ENCODE measurements around the gene ARAP1.

ARAP1 gene

DNA sequence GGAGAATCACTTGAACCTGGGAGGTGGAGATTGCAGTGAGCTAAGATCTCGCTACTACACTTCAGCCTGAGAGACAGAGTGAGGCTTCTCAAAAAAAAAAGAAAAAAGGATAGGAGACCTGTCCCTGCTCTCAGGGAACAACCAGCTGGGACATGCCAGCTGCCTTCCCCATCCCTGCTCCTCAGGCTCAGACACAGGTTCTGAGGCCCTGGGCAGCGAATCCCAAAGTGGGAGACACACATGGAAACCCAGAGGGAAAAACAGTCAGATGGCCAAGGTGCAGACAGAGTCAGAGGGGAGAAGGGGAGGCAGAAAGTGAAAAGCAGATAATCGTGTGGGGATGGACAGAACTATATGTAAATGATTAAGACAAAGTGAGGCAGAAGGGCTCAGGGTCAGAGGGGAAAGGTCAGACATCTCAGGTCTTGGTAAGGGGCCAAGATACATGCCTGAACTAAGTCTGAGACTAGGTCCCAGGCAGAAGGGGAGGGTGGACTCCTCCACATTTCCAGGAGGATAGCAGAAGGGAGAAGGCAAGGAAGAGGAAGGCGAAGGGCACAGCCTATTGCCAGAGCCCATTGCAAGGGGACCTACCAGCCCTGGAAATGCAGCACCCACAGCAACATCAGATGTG lies 27.4 kb upstream of the ARAP1 start:
- no peak for DNase-seq (ENCODE audit: low read depth in 2 of 2)

DNA sequence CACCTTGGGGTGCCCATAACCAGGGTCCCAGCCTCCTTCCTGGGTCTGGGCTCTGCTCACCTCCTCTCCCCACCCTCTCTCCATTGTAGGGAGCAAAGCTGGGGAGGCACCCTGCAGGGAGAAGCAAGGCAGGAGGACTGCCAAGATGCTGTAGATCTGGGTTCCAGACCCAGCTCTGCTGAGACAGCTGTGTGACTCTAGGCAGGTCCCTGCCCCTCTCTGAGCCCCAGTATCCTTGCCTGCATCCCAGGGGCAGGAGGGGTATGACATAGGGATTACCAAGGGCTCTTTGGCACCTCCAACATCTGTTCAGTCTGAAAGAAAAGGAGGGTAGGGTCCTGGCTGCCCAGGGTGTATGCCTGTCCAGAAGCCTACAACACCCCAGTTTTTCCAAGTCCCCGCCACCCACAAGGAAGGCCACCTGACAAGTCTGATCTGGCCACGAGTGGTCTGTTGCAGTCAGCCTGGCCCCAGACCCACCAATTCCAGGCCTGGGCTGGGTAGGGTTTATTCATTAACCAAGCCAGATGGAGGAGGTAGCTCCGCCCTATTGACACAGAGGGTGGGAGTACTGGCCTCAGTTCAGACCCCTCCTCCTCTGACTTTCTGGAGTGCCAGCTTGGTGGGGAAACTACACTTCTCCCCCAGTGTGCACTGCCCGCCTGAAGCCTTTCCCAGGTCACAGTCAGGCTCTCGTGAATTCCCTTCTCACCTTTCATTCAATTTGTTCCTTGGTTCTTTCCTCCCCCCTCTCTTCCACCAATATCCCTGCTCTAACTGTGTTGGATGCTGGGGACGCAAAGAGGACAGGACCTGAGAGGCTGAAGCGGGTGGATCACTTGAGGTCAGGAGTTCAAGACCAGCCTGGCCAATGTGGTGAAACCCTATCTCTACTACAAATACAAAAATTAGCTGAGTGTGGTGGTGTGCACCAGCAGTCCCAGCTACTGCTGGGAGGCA lies 26.6 kb upstream of the ARAP1 start:
- DNase-seq (ENCODE audit: low read depth in 2 of 2), result no peak

DNA sequence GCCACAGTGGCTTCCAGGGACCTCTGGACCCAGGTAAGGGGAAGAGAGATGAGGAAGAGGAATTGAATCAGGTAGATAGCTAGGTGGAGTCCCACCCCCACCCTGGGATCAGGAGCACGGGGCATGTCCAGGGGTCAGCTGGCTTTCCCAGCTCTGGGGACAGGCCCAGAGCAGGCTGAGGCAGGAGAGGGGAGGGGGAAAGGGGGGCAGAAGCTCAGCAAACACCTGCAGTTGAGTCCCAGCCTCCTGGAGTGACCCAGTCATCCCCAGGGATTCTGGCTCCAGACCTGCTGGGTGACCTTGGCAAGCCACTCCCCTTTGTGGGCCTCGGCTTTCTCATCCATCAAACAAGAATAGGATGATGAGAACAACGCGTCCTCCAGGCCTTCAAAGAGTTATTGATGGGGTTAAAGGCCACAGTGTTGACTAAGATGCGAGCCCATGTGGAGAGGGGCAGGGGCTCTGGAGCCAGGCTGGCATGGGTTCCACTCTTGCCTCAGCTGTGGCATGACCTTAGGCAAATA lies 25.6 kb upstream of the ARAP1 start:
- DNase-seq (ENCODE audit: low read depth in 2 of 2), result no peak

DNA sequence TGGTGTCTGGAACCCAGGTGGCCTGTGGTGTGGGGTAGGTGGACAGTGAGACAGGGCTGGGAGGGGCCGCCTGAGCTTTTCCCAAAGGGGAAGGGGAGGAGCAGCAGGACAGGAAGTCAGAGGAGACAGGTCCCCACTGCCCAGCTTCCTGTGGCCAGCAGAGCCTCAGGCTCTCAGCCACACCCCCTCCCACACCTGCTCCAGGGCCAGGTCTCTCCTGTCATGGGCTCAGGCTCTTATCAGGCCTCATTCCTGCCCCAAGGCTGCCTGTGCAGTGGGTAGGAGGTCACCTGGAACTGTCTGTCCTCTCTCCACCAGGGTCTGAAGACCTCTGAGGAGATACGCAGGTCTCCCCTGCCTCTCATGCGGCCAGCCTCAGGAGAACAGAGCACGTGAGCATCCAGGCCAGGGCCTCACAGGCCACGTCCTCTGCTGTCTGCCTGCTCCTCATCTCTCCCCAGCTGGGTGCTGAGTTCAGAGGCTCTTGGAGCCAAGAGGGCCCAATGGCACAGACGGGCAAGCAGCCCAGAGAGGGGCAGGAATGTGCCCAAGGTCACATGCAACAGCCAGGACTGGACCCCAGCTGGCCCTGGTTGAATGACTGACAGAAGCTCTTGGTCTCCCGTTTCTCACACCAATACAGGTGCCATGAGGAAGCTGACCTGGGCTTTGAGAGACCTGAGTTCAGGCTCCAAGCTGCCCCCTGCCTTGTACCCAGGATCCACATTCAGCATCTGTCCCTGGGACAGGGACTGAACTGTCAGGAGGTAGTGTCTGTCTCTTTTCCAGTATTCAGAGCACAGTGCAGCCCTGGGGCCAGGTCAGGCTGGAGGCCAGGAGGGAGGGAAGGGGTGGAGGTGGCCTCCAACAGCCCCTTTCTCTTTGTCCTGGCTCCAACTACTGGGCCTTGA lies 24.9 kb upstream of the ARAP1 start:
- no peak for DNase-seq (ENCODE audit: low read depth in 2 of 2)

DNA sequence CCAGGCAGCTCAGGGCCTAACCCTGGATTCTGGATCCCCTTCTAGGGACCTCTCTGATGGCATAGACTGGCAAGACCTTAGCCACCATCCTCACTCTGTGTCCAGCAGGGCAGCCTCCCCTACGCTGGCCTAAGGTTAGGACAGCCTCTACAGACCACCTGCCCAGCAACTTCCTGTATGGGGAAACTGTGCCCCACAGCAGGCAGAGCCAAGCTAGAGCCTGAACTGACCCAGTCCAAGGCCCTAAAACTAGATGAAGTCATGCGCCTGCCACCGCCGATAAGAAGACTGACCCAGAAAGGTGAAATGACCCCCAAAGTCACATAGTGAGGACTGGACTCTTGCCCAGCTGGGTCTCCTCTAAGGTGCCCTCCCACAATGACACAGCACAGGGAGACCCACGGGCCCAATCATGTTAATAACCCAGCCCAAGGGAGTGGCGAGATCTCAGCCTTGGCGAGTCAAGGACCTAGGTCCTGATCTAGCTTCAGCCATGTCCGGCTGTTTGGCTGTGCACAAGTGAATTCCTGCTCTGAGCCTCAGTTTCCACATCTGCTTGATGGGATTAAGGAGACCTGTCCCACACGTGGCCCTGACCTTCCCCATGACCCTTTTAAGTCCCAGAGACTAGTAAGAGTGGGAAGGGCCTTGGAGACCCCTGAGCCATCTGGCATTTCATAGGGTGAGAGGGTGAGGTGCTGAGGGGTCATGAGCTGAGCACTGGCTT lies 24.1 kb upstream of the ARAP1 start:
- no peak for DNase-seq (ENCODE audit: low read depth in 2 of 2)

DNA sequence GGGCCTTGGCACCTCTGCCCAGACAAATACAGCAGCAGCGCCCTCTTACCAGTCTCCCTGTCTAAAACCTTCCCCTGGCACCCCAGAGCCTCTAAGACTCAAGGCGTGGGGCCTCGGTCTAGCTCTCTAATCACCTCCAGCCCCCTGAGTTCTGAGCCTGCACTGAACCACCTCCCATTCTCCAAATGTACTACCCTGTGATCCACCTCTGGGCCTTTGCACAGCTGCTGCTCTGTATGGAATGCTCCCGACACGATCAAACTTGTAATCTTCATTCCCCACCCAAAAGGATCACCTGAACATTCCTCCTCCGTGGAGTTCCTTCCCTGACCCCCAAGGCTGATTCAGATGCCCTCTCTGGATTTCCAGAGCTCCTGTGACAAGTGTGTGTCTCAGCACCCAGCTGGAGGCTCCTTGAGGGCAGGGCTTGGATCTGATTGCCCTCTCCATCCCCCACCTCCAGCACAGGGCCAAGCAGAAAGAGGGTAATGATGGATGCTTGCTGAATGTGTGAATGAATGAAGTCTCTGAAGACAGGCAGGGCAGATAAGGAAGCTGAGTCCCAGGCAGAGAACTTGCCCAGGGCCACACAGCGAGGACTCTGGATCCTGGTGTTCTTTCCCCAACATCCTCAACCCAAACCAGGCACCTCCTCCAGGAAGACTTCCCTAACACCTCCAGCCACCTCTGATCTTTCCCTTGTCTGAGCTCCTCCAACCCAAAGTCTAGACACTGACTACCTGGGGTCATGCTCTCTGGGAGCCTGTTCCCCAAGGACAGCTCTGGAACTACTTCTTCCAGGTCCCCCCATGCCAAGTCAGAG lies 23.3 kb upstream of the ARAP1 start:
- DNase-seq (ENCODE audit: low read depth in 2 of 2), result no peak

DNA sequence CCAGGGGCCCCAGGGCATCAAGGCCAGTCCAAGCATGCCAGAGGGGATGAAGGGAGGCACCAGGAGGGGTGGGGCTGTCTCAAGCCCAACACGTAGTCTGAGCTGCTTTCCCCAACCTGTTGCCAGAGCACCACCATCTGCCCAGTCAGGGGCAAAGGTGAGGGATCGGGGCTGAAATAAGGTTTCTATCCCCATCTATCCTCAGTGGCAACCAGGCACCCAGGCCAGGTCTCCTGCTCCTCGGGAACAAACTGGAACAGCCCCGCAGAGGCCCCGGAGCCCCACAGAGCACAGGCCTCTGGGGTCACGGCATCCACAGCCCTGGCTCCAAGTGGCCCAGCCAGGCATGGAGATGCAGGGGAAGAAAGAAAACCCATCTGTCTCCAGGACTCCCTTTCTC lies 22.3 kb upstream of the ARAP1 start:
- DNase-seq (ENCODE audit: low read depth in 2 of 2), result no peak

DNA sequence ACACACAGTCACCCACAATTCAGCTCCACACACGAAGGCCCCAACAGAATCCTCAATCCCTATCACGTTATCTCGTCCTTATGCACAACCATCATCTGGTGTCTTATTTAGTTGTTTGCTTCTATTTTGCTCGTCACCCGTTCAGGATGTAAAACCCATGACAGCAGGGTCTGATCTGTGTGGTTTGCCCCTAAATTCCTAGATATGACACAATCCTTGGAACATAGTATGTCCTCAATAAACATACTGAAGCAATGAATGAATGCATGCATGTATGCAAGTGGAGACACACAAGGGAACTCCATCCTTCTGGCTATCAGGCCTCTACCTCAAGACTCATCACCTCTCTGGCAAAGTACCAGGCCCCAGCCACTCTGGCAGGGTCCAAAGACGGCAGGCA lies 21.5 kb upstream of the ARAP1 start:
- DNase-seq (ENCODE audit: low read depth in 2 of 2), result no peak

DNA sequence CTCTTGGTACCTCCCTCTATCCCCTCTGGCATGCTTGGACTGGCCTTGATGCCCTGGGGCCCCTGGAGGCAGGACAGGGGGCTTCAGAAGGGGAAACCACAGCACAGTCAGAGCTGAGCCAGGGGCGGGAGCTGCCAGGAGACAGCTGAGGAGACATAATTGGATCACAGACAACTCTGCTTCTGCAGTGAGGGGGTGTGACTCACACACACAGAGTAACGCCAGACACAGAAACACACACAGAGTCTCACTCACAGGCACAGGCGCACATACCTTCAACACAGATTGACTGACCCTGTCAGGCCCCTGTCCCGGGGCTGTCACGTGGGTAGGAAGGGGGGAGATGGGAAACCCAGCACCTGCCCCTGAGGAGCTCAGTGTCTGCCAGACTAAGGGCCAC lies 21.1 kb upstream of the ARAP1 start:
- no peak for DNase-seq (ENCODE audit: low read depth in 2 of 2)

DNA sequence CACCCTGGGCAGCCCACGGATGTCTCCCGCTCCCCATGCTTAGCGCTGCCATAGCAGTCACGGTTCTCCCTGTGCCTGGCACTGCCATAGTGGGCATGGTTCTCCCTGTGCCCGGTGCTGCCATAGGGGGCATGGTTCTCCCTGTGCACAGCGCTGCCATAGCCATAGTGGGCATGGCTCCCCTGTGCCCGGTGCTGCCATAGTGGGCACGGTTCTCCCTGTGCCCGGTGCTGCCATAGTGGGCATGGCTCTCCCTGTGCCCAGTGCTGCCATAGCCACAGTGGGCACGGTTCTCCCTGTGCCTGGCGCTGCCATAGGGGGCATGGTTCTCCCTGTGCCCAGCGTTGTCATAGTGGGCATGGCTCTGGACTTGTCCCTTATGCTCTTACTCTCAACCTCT lies 19.9 kb upstream of the ARAP1 start:
- DNase-seq (ENCODE audit: low read depth in 2 of 2), result no peak

DNA sequence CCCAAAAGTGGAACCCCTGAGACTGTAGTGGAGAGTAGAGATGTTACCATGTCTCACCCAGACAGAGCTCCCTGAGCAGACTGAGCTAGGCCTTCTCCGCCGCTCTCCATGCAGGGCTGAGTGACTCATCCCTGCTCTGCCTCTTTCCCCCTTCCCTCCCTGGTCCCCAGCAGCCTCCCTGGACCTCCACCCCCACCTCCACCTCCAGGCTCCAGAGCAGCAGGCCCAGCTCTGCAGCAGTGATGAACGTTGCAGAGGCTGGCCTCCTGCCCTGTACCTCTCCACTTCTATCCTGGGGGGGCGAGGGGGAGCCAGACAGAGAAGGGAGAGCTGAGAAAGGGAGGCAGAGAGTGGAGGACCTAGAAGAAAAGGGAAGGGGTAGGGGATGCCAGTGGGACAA lies 19.3 kb upstream of the ARAP1 start:
- DNase-seq (ENCODE audit: low read depth in 2 of 2), result no peak

DNA sequence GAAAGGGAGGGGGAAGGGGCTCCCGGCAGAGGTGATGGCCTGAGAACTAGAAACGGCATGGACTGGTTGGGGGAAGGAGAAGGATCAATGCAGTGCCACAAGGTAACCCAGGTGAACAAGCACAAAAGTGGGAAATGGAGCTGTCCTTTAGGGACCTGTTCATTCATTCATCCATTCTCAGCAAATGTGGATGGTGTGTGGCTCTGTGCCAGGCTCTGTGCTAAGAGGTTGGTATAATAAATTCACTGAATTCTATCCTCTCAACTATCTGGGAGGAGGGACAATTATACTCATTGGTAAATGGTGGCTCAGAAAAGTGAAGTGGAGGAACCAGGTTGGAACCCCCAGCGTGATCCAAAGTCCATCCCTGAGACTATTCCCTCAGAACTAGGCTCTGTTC lies 18.6 kb upstream of the ARAP1 start:
- DNase-seq (ENCODE audit: low read depth in 2 of 2), result no peak

DNA sequence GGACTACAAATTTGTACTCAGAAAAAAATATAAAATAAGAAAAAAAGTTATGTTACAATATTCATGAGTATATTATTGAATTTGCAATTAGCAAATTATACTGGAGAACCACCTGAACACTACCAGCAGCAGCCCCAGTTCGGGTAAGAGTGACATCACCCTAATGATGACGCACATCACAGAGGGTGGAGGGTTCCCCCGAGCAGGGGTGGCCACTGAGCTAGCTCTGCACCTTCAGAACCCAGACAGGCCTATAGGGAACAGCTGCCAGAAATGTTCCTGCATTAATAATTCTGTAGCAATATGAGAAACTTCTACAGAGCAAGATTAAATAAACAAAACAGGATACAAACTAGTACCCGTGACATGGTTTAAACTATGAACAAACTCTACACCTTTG lies 17.5 kb upstream of the ARAP1 start:
- DNase-seq (ENCODE audit: low read depth in 2 of 2), result no peak

DNA sequence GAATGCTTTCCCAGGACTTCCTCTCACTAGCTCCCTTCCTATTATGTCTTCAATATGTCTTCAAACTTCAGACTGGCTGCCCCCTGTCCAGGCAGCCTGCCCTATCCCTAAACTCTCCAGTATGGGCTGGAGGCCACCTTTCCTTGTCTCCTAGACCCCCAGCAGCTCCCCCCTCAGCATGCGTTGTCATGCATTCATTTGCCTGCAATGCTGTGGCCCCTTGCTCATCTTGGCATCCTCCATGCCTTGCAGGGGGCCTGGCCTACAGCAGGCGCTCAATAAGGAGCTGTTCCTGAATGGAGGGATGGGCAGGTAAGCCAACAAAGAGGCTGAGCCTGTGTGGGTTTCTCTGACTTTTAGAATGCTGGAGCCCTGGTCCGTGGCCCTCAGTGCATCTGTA lies 16.4 kb upstream of the ARAP1 start:
- DNase-seq (ENCODE audit: low read depth in 2 of 2), result no peak

DNA sequence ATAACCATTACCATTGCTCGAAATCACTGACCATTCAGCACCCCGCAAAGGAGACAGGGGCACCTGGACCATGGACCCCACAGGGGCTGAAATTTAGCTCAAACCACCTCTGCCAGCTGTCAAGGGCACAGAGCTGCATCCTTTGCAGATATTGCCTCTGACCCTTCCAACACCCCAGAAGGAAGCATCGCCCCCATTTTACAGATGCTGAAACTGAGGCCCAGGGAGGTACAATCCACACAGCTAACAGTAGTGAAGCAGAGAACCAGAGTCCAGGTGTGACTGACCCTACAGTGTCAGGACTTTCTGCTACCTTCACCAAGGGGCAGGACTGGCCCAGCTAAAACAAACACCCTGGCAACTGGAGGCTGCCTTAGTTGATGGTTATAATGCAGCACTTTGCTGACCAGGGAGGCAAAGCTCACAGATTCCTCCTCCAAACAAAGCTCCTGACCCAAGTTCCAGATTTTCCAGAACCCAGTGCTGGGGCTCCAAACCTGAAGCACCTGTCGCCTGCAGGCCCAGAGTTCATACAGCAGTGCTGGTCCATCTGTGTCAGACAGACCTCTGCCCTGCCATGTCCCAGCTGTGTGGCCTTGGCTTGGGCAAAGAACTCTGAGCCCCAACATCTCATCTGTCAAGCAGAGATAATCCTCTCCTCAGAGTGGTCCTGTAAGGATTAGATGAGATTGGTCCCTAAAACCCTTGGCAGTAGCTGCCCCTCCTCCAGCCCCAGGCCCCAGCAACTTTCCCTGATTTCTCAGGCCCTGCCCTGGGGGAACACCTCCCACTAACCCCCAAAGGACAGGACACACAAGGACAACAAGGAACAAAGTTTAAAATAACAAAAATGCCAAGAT lies 15.2 kb upstream of the ARAP1 start:
- DNase-seq (ENCODE audit: low read depth in 2 of 2), result no peak

DNA sequence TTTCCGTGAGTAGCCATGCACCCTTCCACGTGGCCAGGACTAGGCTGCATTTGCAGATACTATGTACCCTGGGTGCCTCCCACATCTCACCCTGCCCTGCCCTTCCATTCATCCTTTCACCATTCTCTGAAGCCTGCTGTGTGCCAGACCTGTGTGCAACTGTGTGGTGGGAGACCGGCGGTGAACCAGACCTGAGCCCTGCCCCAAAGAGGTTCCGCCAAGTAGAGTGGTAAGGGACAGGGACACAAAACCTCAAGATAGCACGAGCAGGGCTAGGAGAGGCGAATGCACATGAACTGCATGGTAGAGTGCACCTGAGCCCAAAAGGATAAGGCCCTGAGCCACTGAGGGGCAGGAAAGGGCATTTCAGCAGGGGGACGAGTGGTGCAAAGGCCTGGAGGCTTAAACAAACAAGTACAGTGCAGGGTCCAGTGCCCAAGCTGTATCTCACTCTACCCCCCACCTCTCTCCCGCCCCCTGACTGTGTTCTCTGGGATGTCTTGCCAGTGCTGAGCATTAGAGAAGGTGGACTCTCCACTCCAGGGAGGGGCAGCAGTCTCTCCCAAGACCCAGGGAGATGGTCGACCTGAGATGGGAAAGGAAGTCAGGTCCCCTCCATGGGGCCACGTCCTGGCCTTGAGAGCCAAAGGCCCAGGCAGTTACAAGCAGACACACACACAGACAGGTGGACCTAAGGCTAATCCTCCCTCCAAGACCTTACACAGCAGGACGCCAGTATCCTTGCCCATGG lies 14.1 kb upstream of the ARAP1 start:
- DNase-seq (ENCODE audit: low read depth in 2 of 2), result no peak

DNA sequence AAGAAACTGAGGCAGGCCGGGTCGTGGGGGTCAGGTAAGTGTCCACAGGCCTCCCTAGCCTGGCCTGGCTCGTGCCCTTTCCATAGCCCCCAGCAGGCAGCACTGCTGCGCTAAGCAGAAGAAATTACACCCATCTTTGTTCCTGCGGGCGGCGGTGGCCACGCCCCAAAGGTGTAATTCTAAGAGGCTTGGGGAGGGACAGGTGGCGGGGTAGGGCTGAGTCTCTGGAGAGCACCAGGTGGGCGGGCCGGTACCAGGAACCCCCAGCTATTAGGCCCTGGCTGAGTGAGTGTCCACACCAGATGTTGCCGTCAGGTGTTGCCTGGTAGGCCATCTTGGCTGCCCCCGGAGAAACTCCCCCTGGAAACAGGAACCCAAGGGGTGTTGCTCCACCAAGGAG lies 12.3 kb upstream of the ARAP1 start:
- DNase-seq (ENCODE audit: low read depth in 2 of 2), result no peak

DNA sequence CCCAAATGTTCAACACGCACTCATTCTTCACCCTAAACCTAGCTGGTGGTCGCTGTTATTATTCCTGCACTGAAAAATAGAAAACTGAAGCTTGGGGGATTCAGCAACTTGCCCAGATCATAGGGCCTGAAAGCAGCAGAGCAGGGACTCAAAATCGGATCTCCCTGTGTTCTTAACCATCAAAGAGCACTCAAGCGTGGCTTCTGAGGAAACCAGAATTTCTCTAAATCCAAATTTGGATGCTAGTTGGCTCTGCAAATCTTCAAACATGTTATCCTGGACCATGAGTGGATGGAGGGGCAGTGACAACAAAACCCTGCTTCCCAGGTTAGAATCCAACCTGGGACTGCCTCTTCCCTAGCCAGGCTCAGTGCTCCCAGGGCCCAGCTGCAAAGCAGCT lies 11.6 kb upstream of the ARAP1 start:
- DNase-seq (ENCODE audit: low read depth in 2 of 2), result no peak

Data from activated CD4-positive, alpha-beta T cell treated with anti-CD3 and anti-CD28 coated beads for 24 hours (primary cell).